Liver (tissue), 9 donors: Measurements from ENCODE around the gene CACTIN. TPM values are rescaled to one million over a fixed set of nuclear protein-coding genes. Genes with fewer than 3 reads are reported as not detected.
"Not testable (repeated sequence)": the region's sequence is repeated elsewhere in the genome, so short reads cannot be mapped to it uniquely, and the experiment has no call there.

ENCODE experiments used
- DNase-seq: peaks from one replicate; pipeline ENCODE4 v3.0.0-alpha.2; 2017; ENCODE audit warnings: low spot score
- H3K27ac ChIP-seq, 2 donors: one replicate each; pipeline ENCODE4 v1.7.0; 2013; ENCODE audit warnings: inconsistent platforms in 2 of 2, low read length in 2 of 2, control low read depth in 1 of 2, low read depth in 1 of 2, mild to moderate bottlenecking in 1 of 2
- H3K27me3 ChIP-seq, 4 donors: one replicate each; pipeline versions ENCODE4 v1.6.1 to v1.7.0; 2013; ENCODE audit warnings: low read length in 3 of 4, inconsistent platforms in 1 of 4, mild to moderate bottlenecking in 1 of 4, moderate library complexity in 1 of 4; ENCODE audit not compliant: control insufficient read depth in 4 of 4, insufficient read depth in 4 of 4
- H3K36me3 ChIP-seq, 4 donors: one replicate each; pipeline versions ENCODE4 v1.6.1 to v1.7.0; 2013; ENCODE audit warnings: low read length in 3 of 4, mild to moderate bottlenecking in 3 of 4, low read depth in 1 of 4, moderate library complexity in 1 of 4; ENCODE audit not compliant: control insufficient read depth in 4 of 4, insufficient read depth in 3 of 4
- H3K4me1 ChIP-seq, 4 donors: one replicate each; pipeline versions ENCODE4 v1.6.1 to v1.7.0; 2013; ENCODE audit warnings: low read length in 3 of 4, mild to moderate bottlenecking in 3 of 4, moderate library complexity in 1 of 4; ENCODE audit not compliant: control insufficient read depth in 4 of 4, insufficient read depth in 4 of 4
- H3K4me3 ChIP-seq, 3 donors: one replicate each; pipeline versions ENCODE4 v1.6.1 to v1.7.0; 2013; ENCODE audit warnings: low read length in 3 of 3, control low read depth in 1 of 3, low read depth in 1 of 3, mild to moderate bottlenecking in 1 of 3
- H3K9ac ChIP-seq, 2 donors: one replicate each; pipeline ENCODE4 v1.7.0; 2013; ENCODE audit warnings: low read length in 2 of 2, mild to moderate bottlenecking in 2 of 2, moderate library complexity in 2 of 2, control low read depth in 1 of 2, low read depth in 1 of 2
- H3K9me3 ChIP-seq, 4 donors: one replicate each; pipeline versions ENCODE4 v1.6.1 to v1.7.0; 2013; ENCODE audit warnings: low read length in 3 of 4; ENCODE audit not compliant: control insufficient read depth in 4 of 4
- ATF3 ChIP-seq: IDR thresholded peaks from 2 replicates; pipeline ENCODE4 v1.6.1; 2016; ENCODE audit warnings: antibody characterized with exemption
- EGR1 ChIP-seq, 2 donors: IDR thresholded peaks; 2 replicates each; pipeline ENCODE4 v1.6.1; 2016 to 2018; ENCODE audit warnings: antibody characterized with exemption in 2 of 2, low read depth in 2 of 2
- FOXA1 ChIP-seq: IDR thresholded peaks from 2 replicates; pipeline ENCODE4 v1.6.1; 2016; ENCODE audit warnings: antibody characterized with exemption
- FOXA2 ChIP-seq: IDR thresholded peaks from 2 replicates; pipeline ENCODE4 v1.6.1; 2016; ENCODE audit warnings: antibody characterized with exemption
- GABPA ChIP-seq, 2 donors: IDR thresholded peaks in 1 of 2; conservative IDR thresholded peaks in 1 of 2; 2 replicates each; pipeline ENCODE4 v1.6.1; 2016; ENCODE audit warnings: antibody characterized with exemption in 2 of 2, mild to moderate bottlenecking in 1 of 2, moderate library complexity in 1 of 2
- HNF4A ChIP-seq, 2 donors: conservative IDR thresholded peaks; 2 replicates each; pipeline ENCODE4 v1.6.1; 2016; ENCODE audit warnings: antibody characterized with exemption in 2 of 2, mild to moderate bottlenecking in 2 of 2
- HNF4G ChIP-seq: IDR thresholded peaks from 2 replicates; pipeline ENCODE4 v1.6.1; 2016; ENCODE audit warnings: antibody characterized with exemption
- JUND ChIP-seq, 2 donors: IDR thresholded peaks; 2 replicates each; pipeline ENCODE4 v1.6.1; 2016; ENCODE audit warnings: antibody characterized with exemption in 2 of 2
- MAX ChIP-seq: IDR thresholded peaks from 2 replicates; pipeline ENCODE4 v1.6.1; 2016; ENCODE audit warnings: antibody characterized with exemption
- NR2F2 ChIP-seq: IDR thresholded peaks from 2 replicates; pipeline ENCODE4 v1.6.1; 2016; ENCODE audit warnings: antibody characterized with exemption
- RAD21 ChIP-seq, 2 donors: IDR thresholded peaks; 2 replicates each; pipeline ENCODE4 v1.6.1; 2016; ENCODE audit warnings: antibody characterized with exemption in 2 of 2, mild to moderate bottlenecking in 2 of 2
- REST ChIP-seq: IDR thresholded peaks from 2 replicates; pipeline ENCODE4 v1.6.1; 2016; ENCODE audit warnings: antibody characterized with exemption, mild to moderate bottlenecking
- RXRA ChIP-seq, 2 donors: IDR thresholded peaks; 2 replicates each; pipeline ENCODE4 v1.6.1; 2017 to 2018; ENCODE audit warnings: antibody characterized with exemption in 2 of 2, mild to moderate bottlenecking in 1 of 2
- SP1 ChIP-seq: IDR thresholded peaks from 2 replicates; pipeline ENCODE4 v1.6.1; 2018; ENCODE audit warnings: antibody characterized with exemption, mild to moderate bottlenecking
- TAF1 ChIP-seq: conservative IDR thresholded peaks from 2 replicates; pipeline ENCODE4 v1.6.1; 2016; ENCODE audit warnings: antibody characterized with exemption, mild to moderate bottlenecking
- YY1 ChIP-seq: IDR thresholded peaks from 2 replicates; pipeline ENCODE4 v1.6.1; 2016; ENCODE audit warnings: antibody characterized with exemption, mild to moderate bottlenecking
- WGBS: extraction: QIAGEN DNeasy Blood & Tissue Kit; methylation state at CpG from one replicate; pipeline ENCODE4 v1.1.7; 2013; 5-methylcytosine and 5-hydroxymethylcytosine counted together
- polyA plus RNA-seq, 2 donors: library from polyadenylated mRNA; stranded (reverse) in 1 of 2; unstranded in 1 of 2; fragments of 200-250 nt in 1 of 2; fragments of >200 nt in 1 of 2; fragmentation: Nextera tagmentation in 1 of 2; extraction: Ambion mirVana in 1 of 2; gene quantifications; one replicate each; pipeline versions ENCODE4 v1.2.1 to v1.2.3, GENCODE V29; 2013 to 2015
- total RNA-seq, 2 donors: library from RNA; depleted of rRNA; stranded (reverse); fragments of >200 nt; gene quantifications; one replicate each; pipeline ENCODE4 v1.2.3, GENCODE V29; 2014
- TF ChIP-seq, protein P1 (sequence below): IDR thresholded peaks from 2 replicates; pipeline ENCODE4 v1.6.1; 2016; ENCODE audit warnings: antibody characterized with exemption
- TF ChIP-seq, protein P2 (sequence below): fragments of 150-350 bp; IDR thresholded peaks from 2 replicates; pipeline ENCODE4 v1.5.1; 2017; ENCODE audit warnings: improper control_type of control experiment, low read depth, low read length; ENCODE audit not compliant: missing input control
- donor health status: healthy.
- donor health status: healthy.
- donor health status: healthy.
- donor health status: healthy.
- donor health status: healthy.

CACTIN gene
- total and polyA plus RNA-seq, 4 donors, result 1.9 to 13.2 (median 10.0) TPM

- no peaks in the 10 kb centered on the region for H3K27me3 ChIP-seq
- H3K36me3 ChIP-seq, result peaks cover 0 to 14% (median 8%) of the 10 kb centered on the region in 4 donors
- no peak overlapping the region for H3K9ac ChIP-seq
- H3K27ac ChIP-seq, result no peak overlapping the region
- 96% methylated on average over 33 of the region's 33 CpGs for WGBS
- H3K4me1 ChIP-seq, result peaks cover 9 to 24% (median 18%) of the 10 kb centered on the region in 4 donors
- TF ChIP-seq JUND (IDR thresholded peaks at IDR 0.05) (no peak), FOXA1 (no peak), GABPA (IDR thresholded peaks at IDR 0.05 in 1 of 2, conservative IDR thresholded peaks at IDR 0.05 in 1 of 2) (no peak), RAD21 (IDR thresholded peaks at IDR 0.05) (no peak)
- DNase-seq, result no peak
- H3K4me3 ChIP-seq, result no peak overlapping the region
- H3K9me3 ChIP-seq, result no peaks in the 10 kb centered on the region
Observed at GRCh38 chr19:3648037-3648905, 21.7 kb upstream of the CACTIN start.

DNA sequence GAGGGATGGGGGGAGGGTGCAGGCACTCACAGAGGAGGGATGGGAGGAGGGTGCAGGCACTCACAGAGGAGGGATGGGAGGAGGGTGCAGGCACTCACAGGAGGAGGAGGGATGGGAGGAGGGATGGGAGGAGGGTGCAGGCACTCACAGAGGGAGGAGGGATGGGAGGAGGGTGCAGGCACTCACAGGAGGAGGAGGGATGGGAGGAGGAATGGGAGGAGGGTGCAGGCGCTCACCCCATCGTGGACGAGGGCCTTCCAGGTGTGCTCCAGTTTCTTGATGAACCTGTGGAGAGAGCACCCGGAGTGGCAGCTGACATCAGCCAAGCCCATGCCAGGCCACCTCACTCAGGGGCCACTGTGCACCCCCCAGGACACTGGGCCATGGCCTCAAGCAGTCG is 20.5 kb upstream of the CACTIN start:
- H3K27ac ChIP-seq, DNase-seq, H3K9me3 ChIP-seq, H3K9ac ChIP-seq, H3K27me3 ChIP-seq, H3K4me3 ChIP-seq, H3K36me3 ChIP-seq: not testable (repeated sequence)
- peaks cover 9 to 24% (median 18%) of the 10 kb centered on the region in 4 donors for H3K4me1 ChIP-seq
- WGBS, result 93% methylated on average over 5 of the region's 5 CpGs

- no peak overlapping the region for H3K4me3 ChIP-seq
- H3K4me1 ChIP-seq, result peaks cover 9 to 24% (median 18%) of the 10 kb centered on the region in 4 donors
- no peak overlapping the region for H3K27ac ChIP-seq
- H3K27me3 ChIP-seq, result no peaks in the 10 kb centered on the region
- no peak overlapping the region for H3K9ac ChIP-seq
- WGBS, result 95% methylated on average over 23 of the region's 23 CpGs
- H3K36me3 ChIP-seq, result peaks cover 0 to 7% (median 4%) of the 10 kb centered on the region in 4 donors
- TF ChIP-seq REST, result no peak
- TF ChIP-seq YY1, result no peak
- TF ChIP-seq NR2F2, result no peak
- no peak for TF ChIP-seq MAX
- TF ChIP-seq, protein P1, sequence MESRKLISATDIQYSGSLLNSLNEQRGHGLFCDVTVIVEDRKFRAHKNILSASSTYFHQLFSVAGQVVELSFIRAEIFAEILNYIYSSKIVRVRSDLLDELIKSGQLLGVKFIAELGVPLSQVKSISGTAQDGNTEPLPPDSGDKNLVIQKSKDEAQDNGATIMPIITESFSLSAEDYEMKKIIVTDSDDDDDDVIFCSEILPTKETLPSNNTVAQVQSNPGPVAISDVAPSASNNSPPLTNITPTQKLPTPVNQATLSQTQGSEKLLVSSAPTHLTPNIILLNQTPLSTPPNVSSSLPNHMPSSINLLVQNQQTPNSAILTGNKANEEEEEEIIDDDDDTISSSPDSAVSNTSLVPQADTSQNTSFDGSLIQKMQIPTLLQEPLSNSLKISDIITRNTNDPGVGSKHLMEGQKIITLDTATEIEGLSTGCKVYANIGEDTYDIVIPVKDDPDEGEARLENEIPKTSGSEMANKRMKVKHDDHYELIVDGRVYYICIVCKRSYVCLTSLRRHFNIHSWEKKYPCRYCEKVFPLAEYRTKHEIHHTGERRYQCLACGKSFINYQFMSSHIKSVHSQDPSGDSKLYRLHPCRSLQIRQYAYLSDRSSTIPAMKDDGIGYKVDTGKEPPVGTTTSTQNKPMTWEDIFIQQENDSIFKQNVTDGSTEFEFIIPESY, result no peak
- no peak for TF ChIP-seq JUND (IDR thresholded peaks at IDR 0.05)
- TF ChIP-seq ATF3, result no peak
- no peak for TF ChIP-seq HNF4A (conservative IDR thresholded peaks at IDR 0.05)
- no peak for TF ChIP-seq RAD21 (IDR thresholded peaks at IDR 0.05)
- TF ChIP-seq FOXA1, result no peak
- no peak for TF ChIP-seq TAF1
- TF ChIP-seq, protein P2, sequence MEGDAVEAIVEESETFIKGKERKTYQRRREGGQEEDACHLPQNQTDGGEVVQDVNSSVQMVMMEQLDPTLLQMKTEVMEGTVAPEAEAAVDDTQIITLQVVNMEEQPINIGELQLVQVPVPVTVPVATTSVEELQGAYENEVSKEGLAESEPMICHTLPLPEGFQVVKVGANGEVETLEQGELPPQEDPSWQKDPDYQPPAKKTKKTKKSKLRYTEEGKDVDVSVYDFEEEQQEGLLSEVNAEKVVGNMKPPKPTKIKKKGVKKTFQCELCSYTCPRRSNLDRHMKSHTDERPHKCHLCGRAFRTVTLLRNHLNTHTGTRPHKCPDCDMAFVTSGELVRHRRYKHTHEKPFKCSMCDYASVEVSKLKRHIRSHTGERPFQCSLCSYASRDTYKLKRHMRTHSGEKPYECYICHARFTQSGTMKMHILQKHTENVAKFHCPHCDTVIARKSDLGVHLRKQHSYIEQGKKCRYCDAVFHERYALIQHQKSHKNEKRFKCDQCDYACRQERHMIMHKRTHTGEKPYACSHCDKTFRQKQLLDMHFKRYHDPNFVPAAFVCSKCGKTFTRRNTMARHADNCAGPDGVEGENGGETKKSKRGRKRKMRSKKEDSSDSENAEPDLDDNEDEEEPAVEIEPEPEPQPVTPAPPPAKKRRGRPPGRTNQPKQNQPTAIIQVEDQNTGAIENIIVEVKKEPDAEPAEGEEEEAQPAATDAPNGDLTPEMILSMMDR, result no peak
- no peak for TF ChIP-seq GABPA (IDR thresholded peaks at IDR 0.05 in 1 of 2, conservative IDR thresholded peaks at IDR 0.05 in 1 of 2)
- TF ChIP-seq FOXA2, result no peak
- TF ChIP-seq EGR1 (IDR thresholded peaks at IDR 0.05; ENCODE audit: low read depth in 2 of 2), result no peak
- no peak for TF ChIP-seq HNF4G
- no peak for TF ChIP-seq SP1
- TF ChIP-seq RXRA (IDR thresholded peaks at IDR 0.05), result no peak
- H3K9me3 ChIP-seq, result no peaks in the 10 kb centered on the region
- DNase-seq, result no peak
Observed at GRCh38 chr19:3646336-3647092, 19.9 kb upstream of the CACTIN start.
